GM12874 (cell line): ENCODE measurements around the gene KDELR3.

ENCODE experiments used
- CTCF ChIP-seq: IDR thresholded peaks from 2 replicates; pipeline ENCODE4 v1.5.1; 2011; ENCODE audit warnings: low read depth, mild to moderate bottlenecking, control low read depth, low read length, moderate library complexity; ENCODE audit not compliant: insufficient read depth

The KDELR3 gene

GRCh38 chr22:38448945-38449745 lies 18.8 kb upstream of the KDELR3 start:
- TF ChIP-seq CTCF, result no peak

GRCh38 chr22:38449776-38450175 lies 18.1 kb upstream of the KDELR3 start:
- TF ChIP-seq CTCF, result no peak

- TF ChIP-seq CTCF, result no peak
These were observed 17.6 kb upstream of the KDELR3 start for GRCh38 chr22:38450234-38450797.

DNA sequence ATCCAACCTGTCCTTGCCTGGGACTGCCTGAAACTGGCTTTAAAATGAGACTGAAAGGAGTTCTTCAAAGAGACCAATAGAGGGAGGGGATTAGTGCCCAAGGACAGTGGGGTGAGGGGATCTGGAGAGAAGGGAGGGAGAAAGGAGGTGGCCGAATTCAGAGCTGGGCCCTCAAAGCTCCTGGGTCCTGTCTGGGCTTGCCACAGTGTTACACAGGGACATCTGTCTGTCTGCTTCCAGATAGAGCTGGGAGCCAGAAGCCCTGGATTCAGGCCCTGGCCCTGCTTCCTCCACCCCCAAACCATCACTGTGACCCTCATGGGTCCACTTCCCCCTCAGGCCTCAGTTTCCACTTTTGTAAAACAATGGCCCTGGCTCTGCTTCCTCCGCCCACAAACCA lies 16.5 kb upstream of the KDELR3 start:
- no peak for TF ChIP-seq CTCF

DNA sequence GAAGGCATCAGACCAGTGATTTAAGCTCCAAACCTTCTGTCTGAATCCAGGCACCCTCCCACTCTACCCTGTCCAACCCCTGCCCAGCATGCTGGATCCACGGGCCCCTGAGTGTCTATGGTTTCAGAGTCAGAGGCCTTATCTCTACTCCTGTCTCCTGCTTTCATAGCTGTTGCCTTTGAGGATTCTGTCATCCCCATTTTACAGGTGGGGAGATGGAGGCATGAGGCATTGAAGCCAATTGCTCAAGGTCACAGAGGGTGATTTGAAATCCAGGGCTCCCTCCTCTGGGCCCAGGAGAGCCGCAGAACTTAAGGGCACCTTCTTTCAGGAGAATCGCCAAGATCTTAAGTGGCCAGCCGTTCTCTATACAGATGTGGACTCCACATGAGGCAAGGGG lies 16.0 kb upstream of the KDELR3 start:
- no peak for TF ChIP-seq CTCF

- TF ChIP-seq CTCF, result no peak
These were observed 15.4 kb upstream of the KDELR3 start for GRCh38 chr22:38452373-38453065.

- TF ChIP-seq CTCF, result no peak
These were observed 14.7 kb upstream of the KDELR3 start for GRCh38 chr22:38453066-38453672.
